Measurements from ENCODE around the gene IRX4. TPM values are rescaled to one million over a fixed set of nuclear protein-coding genes. Genes with fewer than 3 reads are reported as not detected.

IRX4 gene
- total and polyA plus RNA-seq, 2 donors (not counting 3 experiments of a cell fraction or from before 2014, with no cell fraction given), result not detected

DNA sequence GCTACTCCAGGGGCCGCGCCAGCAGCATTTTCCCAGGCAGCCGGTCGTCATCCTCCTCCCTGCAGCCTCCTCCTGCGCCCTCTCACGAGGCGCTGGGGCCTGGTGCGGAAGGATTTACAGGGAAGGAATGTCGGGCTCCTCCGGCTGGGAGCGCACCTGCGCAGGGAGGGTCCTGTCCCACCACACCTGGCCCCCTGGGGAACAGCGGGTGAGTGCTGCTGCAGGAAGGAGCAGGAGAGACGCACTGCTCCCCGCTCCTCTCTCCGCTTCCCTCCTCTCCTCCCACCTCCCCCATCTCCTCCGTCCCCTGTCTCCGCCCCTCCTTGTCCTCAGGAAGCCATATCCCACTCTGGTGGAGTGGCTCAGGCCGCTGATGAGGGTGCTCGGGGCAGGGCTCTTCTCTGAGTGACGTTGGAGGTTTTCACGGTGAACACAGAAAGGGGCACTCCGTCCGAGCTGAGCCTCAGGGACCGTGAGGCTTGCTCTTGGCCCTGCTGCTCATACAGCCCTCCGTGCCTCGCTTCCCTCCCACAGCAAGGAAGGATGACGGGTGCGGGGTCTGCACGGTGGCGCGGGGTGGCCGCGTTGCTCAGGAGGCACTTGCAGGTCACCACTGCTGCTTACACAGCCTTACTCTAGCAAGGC is 31.3 kb downstream of the IRX4 start:
- dilution Hi-C loops (cut with MboI; ENCODE audit: extremely low pct_ligation_motif_present, low sequenced_read_pairs) (no loop called here), intact Hi-C loops (cut with micrococcal nuclease) (no loop called here)
- FAIRE-seq (no peak), DNase-seq (ENCODE audit: low read depth, low spot score) (no peak)
- POLR2A ChIA-PET, result no interaction called here
- Histone ChIP-seq H3K4me1 (ENCODE audit: control insufficient read depth, extremely low read depth, insufficient read depth, low read length) (no peaks in the 10 kb centered on the region), H4K20me1 (replicated peaks; ENCODE audit: control insufficient read depth, extremely low read depth, insufficient read depth, low read length) (no peaks in the 10 kb centered on the region), H3K27ac (ENCODE audit: insufficient read depth, low read depth, low read length) (no peak overlapping the region), H3K4me2 (ENCODE audit: insufficient read depth, low read length) (no peak overlapping the region), H3K27me3 (ENCODE audit: control insufficient read depth in 2 of 2, insufficient read depth in 2 of 2, low read length in 2 of 2) (peaks cover 8 to 17% of the 10 kb centered on the region in 2 experiments), H3K9ac (replicated peaks; ENCODE audit: extremely low read depth, insufficient read depth, low read length) (no peak overlapping the region), H3K9me3 (replicated peaks; ENCODE audit: control insufficient read depth, insufficient read depth, low read length) (no peaks in the 10 kb centered on the region), H2AFZ (ENCODE audit: low read depth, low read length) (no peak overlapping the region), H3K9me1 (replicated peaks; ENCODE audit: control insufficient read depth, extremely low read depth, insufficient read depth, low read length) (no peaks in the 10 kb centered on the region), H3K79me2 (ENCODE audit: control insufficient read depth, insufficient read depth, low read length) (no peaks in the 10 kb centered on the region), H3K36me3 (ENCODE audit: control insufficient read depth in 2 of 2, extremely low read depth in 1 of 2, insufficient read depth in 2 of 2, low read length in 2 of 2) (no peaks in the 10 kb centered on the region), H3K4me3 (replicated peaks in 1 of 3; ENCODE audit: insufficient read depth in 1 of 3, low read depth in 1 of 3, low read length in 3 of 3) (no peak overlapping the region)
- CTCF ChIA-PET, result no interaction called here
- no peak for TF ChIP-seq FOS (IDR thresholded peaks at IDR 0.05; ENCODE audit: borderline replicate concordance, insufficient read depth, low read length)
- no peak for TF ChIP-seq MYC (IDR thresholded peaks at IDR 0.05; ENCODE audit: low read depth, low read length)
- TF ChIP-seq GATA2 (IDR thresholded peaks at IDR 0.05; ENCODE audit: insufficient read depth, insufficient read length, low read depth, low read length), result no peak
- TF ChIP-seq EZH2 (IDR thresholded peaks at IDR 0.05; ENCODE audit: borderline replicate concordance, low read depth, low read length, severe bottlenecking), result peak; percentile 68
- BruUV-seq (replicated peaks), result no TSS peak

DNA sequence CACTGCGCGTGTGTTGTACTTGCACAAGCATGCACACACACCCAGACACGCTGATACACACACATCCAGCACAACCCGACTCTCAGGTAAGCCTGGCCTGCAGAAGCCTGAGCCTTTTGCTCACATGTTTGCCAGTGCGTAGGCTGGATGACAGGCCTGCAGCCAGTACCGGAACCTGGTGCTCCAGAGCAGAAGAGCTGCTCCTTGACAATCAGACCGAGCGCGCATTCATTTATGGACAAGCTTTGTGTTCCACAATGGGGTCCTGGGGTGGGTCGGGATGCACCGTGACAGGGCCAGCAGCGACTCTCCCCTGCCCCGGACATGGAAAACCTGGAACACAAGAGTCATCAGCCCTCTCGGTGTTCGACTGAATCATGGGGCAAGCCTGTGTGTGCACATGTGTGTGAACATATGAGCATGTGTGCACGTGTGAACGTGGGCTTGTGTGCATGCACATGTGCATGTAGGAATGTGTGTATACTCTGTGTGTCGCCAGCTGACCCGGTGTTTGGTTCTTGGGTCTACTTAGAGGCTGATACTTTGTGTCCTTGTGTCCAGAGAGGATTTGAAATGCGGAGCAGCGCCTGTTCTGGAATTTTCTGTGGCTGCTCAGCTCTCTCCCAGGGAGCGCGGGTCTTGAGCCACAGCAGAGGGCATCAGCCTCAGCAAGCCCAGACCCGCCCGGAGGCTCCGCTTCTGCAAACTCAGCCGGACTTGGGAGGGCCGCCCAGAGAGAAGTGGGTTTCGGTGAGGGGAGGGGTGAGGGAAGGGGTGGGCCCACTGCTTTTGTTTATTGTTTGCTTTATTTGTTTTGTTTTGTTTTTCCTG is 32.2 kb downstream of the IRX4 start:
- dilution Hi-C loops (cut with MboI; ENCODE audit: extremely low pct_ligation_motif_present, low sequenced_read_pairs) (no loop called here), intact Hi-C loops (cut with micrococcal nuclease) (no loop called here)
- ChIA-PET POLR2A (no interaction called here), CTCF (no interaction called here)
- H3K4me1 ChIP-seq (ENCODE audit: control insufficient read depth, extremely low read depth, insufficient read depth, low read length), result no peaks in the 10 kb centered on the region
- BruUV-seq (replicated peaks), result no TSS peak
- FAIRE-seq (no peak), DNase-seq (ENCODE audit: low read depth, low spot score) (no peak)
- no peak overlapping the region for H3K4me3 ChIP-seq (replicated peaks in 1 of 3; ENCODE audit: insufficient read depth in 1 of 3, low read depth in 1 of 3, low read length in 3 of 3)
- H3K9ac ChIP-seq (replicated peaks; ENCODE audit: extremely low read depth, insufficient read depth, low read length), result no peak overlapping the region
- TF ChIP-seq MYC (IDR thresholded peaks at IDR 0.05; ENCODE audit: low read depth, low read length) (no peak), EZH2 (IDR thresholded peaks at IDR 0.05; ENCODE audit: borderline replicate concordance, low read depth, low read length, severe bottlenecking) (peak; percentile 63)
- TF ChIP-seq, protein P1, sequence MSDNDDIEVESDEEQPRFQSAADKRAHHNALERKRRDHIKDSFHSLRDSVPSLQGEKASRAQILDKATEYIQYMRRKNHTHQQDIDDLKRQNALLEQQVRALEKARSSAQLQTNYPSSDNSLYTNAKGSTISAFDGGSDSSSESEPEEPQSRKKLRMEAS (IDR thresholded peaks at IDR 0.05; ENCODE audit: insufficient read depth, insufficient read length), result no peak
- H3K36me3 ChIP-seq (ENCODE audit: control insufficient read depth in 2 of 2, extremely low read depth in 1 of 2, insufficient read depth in 2 of 2, low read length in 2 of 2), result no peaks in the 10 kb centered on the region
- no peak overlapping the region for H2AFZ ChIP-seq (ENCODE audit: low read depth, low read length)
- H3K4me2 ChIP-seq (ENCODE audit: insufficient read depth, low read length), result no peak overlapping the region
- H4K20me1 ChIP-seq (replicated peaks; ENCODE audit: control insufficient read depth, extremely low read depth, insufficient read depth, low read length), result no peaks in the 10 kb centered on the region
- H3K9me1 ChIP-seq (replicated peaks; ENCODE audit: control insufficient read depth, extremely low read depth, insufficient read depth, low read length), result no peaks in the 10 kb centered on the region
- peaks cover 8 to 17% of the 10 kb centered on the region in 2 experiments for H3K27me3 ChIP-seq (ENCODE audit: control insufficient read depth in 2 of 2, insufficient read depth in 2 of 2, low read length in 2 of 2)
- no peaks in the 10 kb centered on the region for H3K79me2 ChIP-seq (ENCODE audit: control insufficient read depth, insufficient read depth, low read length)
- H3K9me3 ChIP-seq (replicated peaks; ENCODE audit: control insufficient read depth, insufficient read depth, low read length), result no peaks in the 10 kb centered on the region
- H3K27ac ChIP-seq (ENCODE audit: insufficient read depth, low read depth, low read length), result no peak overlapping the region
